Neural progenitor cell (in vitro differentiated cells): ENCODE results near the gene SPRED3. TPM values are rescaled to one million over a fixed set of nuclear protein-coding genes. Genes with fewer than 3 reads are reported as not detected.

Experiments used
- DNase-seq: peaks from one replicate; pipeline ENCODE4 v3.0.0-alpha.2; 2016; ENCODE audit warnings: low spot score
- H2AFZ ChIP-seq: fragments of 200-600 bp; sonication (generic); replicated peaks from 2 replicates; pipeline ENCODE4 v1.6.1; 2016; ENCODE audit warnings: antibody characterized with exemption
- H3F3A ChIP-seq: fragments of 200-600 bp; sonication (generic); 2 replicates; pipeline ENCODE4 v1.6.1; 2016; ENCODE audit warnings: antibody characterized with exemption, low read depth
- H3K27ac ChIP-seq: fragments of 200-600 bp; sonication (generic); 2 replicates; pipeline ENCODE4 v1.5.1; 2016; ENCODE audit warnings: mild to moderate bottlenecking
- H3K27me3 ChIP-seq: fragments of 200-600 bp; sonication (generic); 2 replicates; pipeline ENCODE4 v1.6.1; 2016; ENCODE audit warnings: mild to moderate bottlenecking, moderate library complexity
- H3K36me3 ChIP-seq: fragments of 200-600 bp; sonication (generic); 2 replicates; pipeline ENCODE4 v1.5.1; 2016
- H3K4me1 ChIP-seq: fragments of 200-600 bp; sonication (generic); 2 replicates; pipeline ENCODE4 v1.6.1; 2016; ENCODE audit warnings: mixed run types
- H3K4me2 ChIP-seq: fragments of 200-600 bp; sonication (generic); 2 replicates; pipeline ENCODE4 v1.6.1; 2016
- H3K4me3 ChIP-seq: fragments of 200-600 bp; sonication (generic); 2 replicates; pipeline ENCODE4 v1.5.1; 2016
- H3K79me2 ChIP-seq: fragments of 200-600 bp; sonication (generic); 2 replicates; pipeline ENCODE4 v1.6.1; 2016; ENCODE audit warnings: low read depth
- H3K9ac ChIP-seq: fragments of 200-600 bp; sonication (generic); 2 replicates; pipeline ENCODE4 v1.6.1; 2016
- H3K9me3 ChIP-seq: fragments of 200-600 bp; sonication (generic); 2 replicates; pipeline ENCODE4 v1.5.1; 2016; ENCODE audit warnings: low read depth
- H4K20me1 ChIP-seq: fragments of 200-600 bp; sonication (generic); 2 replicates; pipeline ENCODE4 v1.6.1; 2016; ENCODE audit warnings: low read depth
- H3K27ac Mint-ChIP-seq: 3 replicates; pipeline ENCODE4 v1.8.0; 2021; ENCODE audit warnings: mixed read lengths
- H3K27me3 Mint-ChIP-seq: 2 replicates; pipeline ENCODE4 v1.8.0; 2022; ENCODE audit warnings: low read depth, mild to moderate bottlenecking, inconsistent platforms, moderate library complexity, mixed read lengths; ENCODE audit not compliant: insufficient read depth
- H3K36me3 Mint-ChIP-seq: 3 replicates; pipeline ENCODE4 v1.8.0; 2021; ENCODE audit warnings: mixed read lengths
- H3K4me1 Mint-ChIP-seq: 3 replicates; pipeline ENCODE4 v1.8.0; 2021; ENCODE audit warnings: mixed read lengths
- H3K4me3 Mint-ChIP-seq: 3 replicates; pipeline ENCODE4 v1.8.0; 2021; ENCODE audit warnings: mild to moderate bottlenecking, moderate library complexity, mixed read lengths
- H3K9me3 Mint-ChIP-seq: 3 replicates; pipeline ENCODE4 v1.8.0; 2020; ENCODE audit warnings: mixed read lengths
- CTCF ChIP-seq: fragments of 200-600 bp; sonication (generic); IDR thresholded peaks from 2 replicates; pipeline ENCODE4 v1.5.1; 2017; ENCODE audit warnings: antibody characterized with exemption, mild to moderate bottlenecking
- EZH2 ChIP-seq: fragments of 200-600 bp; sonication (generic); IDR thresholded peaks from 2 replicates; pipeline ENCODE4 v1.6.1; 2017; ENCODE audit warnings: antibody characterized with exemption, mild to moderate bottlenecking, moderate library complexity
- EZH2phosphoT487 ChIP-seq: fragments of 200-600 bp; sonication (generic); IDR thresholded peaks from 2 replicates; pipeline ENCODE4 v1.6.1; 2017; ENCODE audit warnings: antibody characterized with exemption
- total RNA-seq: library from RNA; depleted of rRNA; stranded (reverse); fragments of >200 nt; gene quantifications from 2 replicates; pipeline ENCODE4 v1.2.3, GENCODE V29; 2015; ENCODE audit warnings: low replicate concordance

SPRED3 gene
- total RNA-seq, 1 donor from 2014 or later: 0.99 TPM

DNA sequence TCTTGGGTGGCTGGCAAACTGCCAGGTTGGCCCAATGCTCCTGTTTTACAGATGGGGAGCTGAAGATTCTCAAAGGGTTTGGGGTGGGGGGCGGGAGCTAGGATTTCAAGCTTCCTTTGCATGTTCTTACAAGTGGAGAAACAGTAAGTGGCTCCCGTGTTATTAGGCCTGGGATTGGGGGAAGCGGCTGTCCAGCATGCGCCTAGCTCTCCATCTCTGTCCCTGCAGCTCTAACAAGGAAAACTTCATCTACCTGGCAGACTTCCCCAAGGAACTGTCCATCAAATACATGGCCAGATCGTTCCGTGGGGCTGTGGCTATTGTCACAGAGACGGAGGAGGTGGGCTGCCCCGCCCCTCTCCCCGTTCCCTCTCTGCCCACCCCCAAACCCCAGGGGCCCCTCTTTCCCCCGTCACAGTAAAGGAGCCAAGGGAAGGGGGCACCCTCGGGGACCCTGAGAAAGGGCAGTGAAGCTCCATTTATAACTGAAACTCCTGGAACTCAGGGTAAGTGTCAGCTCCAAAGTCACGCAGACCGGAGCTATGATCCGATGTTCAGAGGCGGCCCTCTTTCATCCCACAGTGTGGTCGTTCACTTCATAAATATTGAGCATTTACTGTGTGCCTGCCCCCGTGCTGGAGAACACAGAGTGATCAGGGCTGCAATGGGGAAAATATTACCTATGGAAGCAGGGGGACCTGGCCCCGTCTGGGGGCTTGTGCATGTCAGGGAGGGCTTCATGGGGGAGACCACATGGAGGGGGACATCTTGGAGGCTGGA is 29.1 kb upstream of the SPRED3 start:
- no peaks in the 10 kb centered on the region for H3K36me3 ChIP-seq
- Mint-ChIP-seq H3K36me3 (no peaks in the 10 kb centered on the region), H3K27ac (no peak overlapping the region), H3K9me3 (peaks cover 3% of the 10 kb centered on the region), H3K4me3 (peak overlapping the region; percentile 52), H3K4me1 (peaks cover 17% of the 10 kb centered on the region), H3K27me3 (peaks cover 29% of the 10 kb centered on the region)
- no peak overlapping the region for H2AFZ ChIP-seq
- H3K4me2 ChIP-seq: no peak overlapping the region
- H3K79me2 ChIP-seq: no peaks in the 10 kb centered on the region
- no peak overlapping the region for H3K9ac ChIP-seq
- H3F3A ChIP-seq: peaks cover 24% of the 10 kb centered on the region
- peaks cover 57% of the 10 kb centered on the region for H3K27me3 ChIP-seq
- H3K27ac ChIP-seq: no peak overlapping the region
- no peak for TF ChIP-seq CTCF
- TF ChIP-seq EZH2phosphoT487: no peak
- no peak for TF ChIP-seq EZH2
- H4K20me1 ChIP-seq: no peaks in the 10 kb centered on the region
- H3K4me3 ChIP-seq: no peak overlapping the region
- no peak for DNase-seq
- H3K4me1 ChIP-seq: peaks cover 3% of the 10 kb centered on the region
- no peaks in the 10 kb centered on the region for H3K9me3 ChIP-seq

DNA sequence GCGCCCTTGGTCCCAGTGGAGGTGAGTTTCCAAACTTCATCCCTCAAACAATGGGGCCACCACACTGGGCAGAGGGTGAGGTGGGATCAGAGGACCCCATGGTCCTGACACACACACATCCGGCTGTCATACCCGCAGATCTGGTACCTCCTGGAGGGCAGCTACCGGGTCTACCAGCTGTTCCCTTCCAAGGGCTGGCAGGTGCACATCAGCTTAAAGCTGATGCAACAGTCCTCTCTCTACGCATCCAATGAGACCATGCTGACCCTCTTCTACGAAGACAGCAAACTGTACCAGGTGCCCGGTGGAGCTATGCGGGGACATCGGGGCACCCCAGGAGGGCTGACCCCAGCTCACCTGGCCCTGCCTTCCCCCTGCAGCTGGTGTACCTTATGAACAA is 28.1 kb upstream of the SPRED3 start:
- H3K4me3 Mint-ChIP-seq: peak overlapping the region; percentile 87

DNA sequence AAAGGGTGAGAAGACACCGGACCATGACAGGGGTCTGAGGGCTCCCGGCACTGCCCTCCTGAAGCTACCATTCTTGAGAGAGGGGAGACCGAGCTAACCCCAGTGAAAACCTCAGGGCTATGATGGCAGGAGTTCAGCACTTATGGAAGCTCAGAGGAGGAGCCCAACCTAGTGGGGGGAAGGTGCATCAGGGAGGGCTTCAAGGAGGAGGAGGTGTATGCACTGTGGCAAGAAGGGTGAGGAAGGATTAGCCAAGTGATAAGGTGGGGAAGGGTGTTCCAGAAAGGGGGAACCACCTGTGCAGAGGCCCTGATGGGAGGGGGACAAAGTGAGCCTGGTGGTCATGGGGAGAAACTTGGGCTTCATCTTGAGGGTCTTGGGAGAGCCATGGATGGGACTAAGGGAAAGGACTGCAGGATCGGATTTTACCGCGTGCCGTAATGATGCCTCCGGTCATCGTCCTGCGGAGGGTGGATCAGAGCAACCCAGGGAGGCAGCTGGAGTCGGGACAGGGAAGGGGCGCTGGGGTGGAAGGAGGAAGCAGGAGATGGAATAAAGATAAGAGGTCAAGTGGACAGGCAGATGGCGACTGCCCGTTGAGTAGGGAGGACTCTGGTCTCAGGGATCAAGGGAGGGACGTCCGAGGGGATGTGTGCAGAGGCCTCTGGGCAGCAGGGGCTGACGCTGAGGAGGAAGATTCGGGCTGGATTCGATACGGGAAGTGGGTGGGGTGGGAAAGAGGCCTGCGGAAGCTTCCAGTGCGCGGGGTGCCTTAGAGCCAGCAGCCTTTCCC is 27.5 kb upstream of the SPRED3 start:
- Histone ChIP-seq H3K4me3 (peak overlapping the region; percentile 67), H3K27ac (no peak overlapping the region), H3K4me1 (peaks cover 3% of the 10 kb centered on the region), H3K36me3 (no peaks in the 10 kb centered on the region), H2AFZ (peak overlapping the region; percentile 61), H3K9ac (no peak overlapping the region), H3K79me2 (no peaks in the 10 kb centered on the region), H3K4me2 (peak overlapping the region; percentile 83), H3K27me3 (peaks cover 57% of the 10 kb centered on the region), H3F3A (peaks cover 24% of the 10 kb centered on the region), H4K20me1 (no peaks in the 10 kb centered on the region), H3K9me3 (no peaks in the 10 kb centered on the region)
- DNase-seq: peak; percentile 21
- Mint-ChIP-seq H3K4me1 (peaks cover 15% of the 10 kb centered on the region), H3K27me3 (peaks cover 29% of the 10 kb centered on the region), H3K36me3 (no peaks in the 10 kb centered on the region), H3K9me3 (peaks cover 5% of the 10 kb centered on the region), H3K4me3 (peak overlapping the region; percentile 87), H3K27ac (no peak overlapping the region)
- TF ChIP-seq CTCF (no peak), EZH2 (no peak), EZH2phosphoT487 (no peak)

More for the DNA sequence above, 28.1 kb upstream of the SPRED3 start:
- H3K36me3 ChIP-seq: no peaks in the 10 kb centered on the region
- peaks cover 24% of the 10 kb centered on the region for H3F3A ChIP-seq
- H2AFZ ChIP-seq: no peak overlapping the region
- peaks cover 3% of the 10 kb centered on the region for H3K4me1 ChIP-seq
- H3K27ac Mint-ChIP-seq: no peak overlapping the region
- no peak for DNase-seq
- H3K79me2 ChIP-seq: no peaks in the 10 kb centered on the region
- no peak overlapping the region for H3K9ac ChIP-seq
- H3K4me3 ChIP-seq: no peak overlapping the region
- peaks cover 15% of the 10 kb centered on the region for H3K4me1 Mint-ChIP-seq
- H3K4me2 ChIP-seq: no peak overlapping the region
- no peak for TF ChIP-seq EZH2phosphoT487
- no peak for TF ChIP-seq CTCF
- TF ChIP-seq EZH2: no peak
- no peaks in the 10 kb centered on the region for H3K9me3 ChIP-seq
- peaks cover 5% of the 10 kb centered on the region for H3K9me3 Mint-ChIP-seq
- H3K36me3 Mint-ChIP-seq: no peaks in the 10 kb centered on the region
- H3K27me3 Mint-ChIP-seq: peaks cover 29% of the 10 kb centered on the region
- no peaks in the 10 kb centered on the region for H4K20me1 ChIP-seq
- no peak overlapping the region for H3K27ac ChIP-seq
- H3K27me3 ChIP-seq: peaks cover 57% of the 10 kb centered on the region
